Mammary epithelial cell (primary cell): ENCODE data around the gene BZW2.

Experiments
- CTCF ChIP-seq, 2 donors: IDR thresholded peaks in 1 of 2; conservative IDR thresholded peaks in 1 of 2; 2 replicates each; pipeline ENCODE4 v1.5.1; 2011 to 2012; ENCODE audit warnings: inconsistent platforms in 2 of 2, low read length in 2 of 2, mild to moderate bottlenecking in 2 of 2, control low read depth in 1 of 2, low read depth in 1 of 2; ENCODE audit not compliant: insufficient read depth in 1 of 2; ENCODE audit errors: extremely low read depth in 1 of 2
- EZH2 ChIP-seq: IDR thresholded peaks from 2 replicates; pipeline ENCODE4 v1.6.1; 2012; ENCODE audit warnings: low read length, inconsistent platforms, borderline replicate concordance

GRCh38 chr7:16698200-16698905 is 52.4 kb downstream of the BZW2 start:
- TF ChIP-seq CTCF (conservative IDR thresholded peaks at IDR 0.05 in 1 of 2, IDR thresholded peaks at IDR 0.05 in 1 of 2; ENCODE audit: extremely low read depth in 1 of 2, insufficient read depth in 1 of 2, low read depth in 1 of 2, low read length in 2 of 2) (no peak), EZH2 (no peak)
